SH-SY5Y (cell line): ENCODE results near the gene B4GALNT3.

Experiments
- GATA2 ChIP-seq: IDR thresholded peaks from 2 replicates; pipeline ENCODE4 v1.6.1; 2011; ENCODE audit warnings: mild to moderate bottlenecking, low read depth, low read length
- GATA3 ChIP-seq: IDR thresholded peaks from 2 replicates; pipeline ENCODE4 v1.6.1; 2011; ENCODE audit warnings: low read depth, mild to moderate bottlenecking, low read length, moderate library complexity

DNA sequence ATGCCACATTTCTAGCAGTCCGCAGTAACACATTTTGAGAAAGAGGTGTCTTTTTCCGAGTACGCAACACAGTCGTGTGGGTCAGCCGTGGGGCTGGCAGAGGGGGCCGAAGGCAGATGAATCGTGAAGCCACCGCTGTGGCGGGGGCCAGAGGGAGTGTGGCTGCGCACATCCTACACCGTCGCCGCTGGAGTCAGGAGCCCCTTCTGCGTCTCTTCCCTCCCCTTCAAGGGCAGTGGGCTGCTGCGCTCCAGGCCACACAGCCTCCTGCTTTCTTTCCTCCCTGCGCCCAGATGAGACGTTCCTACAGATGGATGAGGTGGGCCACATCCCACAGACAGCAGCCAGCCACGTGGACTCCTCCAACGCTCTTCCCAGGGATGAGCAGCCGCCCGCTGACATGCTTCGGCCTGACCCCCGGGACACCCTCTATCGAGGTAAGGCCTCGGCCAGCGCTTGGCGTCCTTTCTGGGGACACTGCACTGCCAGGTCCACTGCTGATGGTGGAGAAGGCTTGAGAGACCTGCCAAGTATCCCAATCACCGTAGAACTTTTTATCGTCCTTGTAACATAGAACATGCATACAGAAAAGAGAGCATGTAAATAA, 89.8 kb downstream of the B4GALNT3 start:
- no peak for TF ChIP-seq GATA3
- no peak for TF ChIP-seq GATA2
